ENCODE data around the gene PLA2G2E.

DNA sequence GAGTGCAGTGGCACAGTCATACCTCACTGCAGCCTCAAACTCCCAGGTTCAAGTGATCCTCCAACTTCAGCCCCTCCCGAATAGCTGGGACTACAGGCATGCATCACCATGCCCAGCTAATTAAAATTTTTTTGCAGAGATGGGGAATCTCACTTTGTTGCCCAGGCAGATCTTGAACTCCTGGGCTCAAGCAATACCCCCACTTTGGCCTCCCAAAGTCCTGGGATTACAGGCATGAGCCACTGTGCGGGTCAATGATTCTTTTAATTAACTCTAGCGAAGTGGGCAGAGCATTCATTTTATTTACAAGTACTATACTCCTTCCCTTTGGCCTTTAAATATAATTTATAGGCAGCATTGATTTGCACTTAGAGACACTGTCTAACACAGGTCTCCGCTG, 43.8 kb downstream of the PLA2G2E start:
- TF ChIP-seq, protein P1, sequence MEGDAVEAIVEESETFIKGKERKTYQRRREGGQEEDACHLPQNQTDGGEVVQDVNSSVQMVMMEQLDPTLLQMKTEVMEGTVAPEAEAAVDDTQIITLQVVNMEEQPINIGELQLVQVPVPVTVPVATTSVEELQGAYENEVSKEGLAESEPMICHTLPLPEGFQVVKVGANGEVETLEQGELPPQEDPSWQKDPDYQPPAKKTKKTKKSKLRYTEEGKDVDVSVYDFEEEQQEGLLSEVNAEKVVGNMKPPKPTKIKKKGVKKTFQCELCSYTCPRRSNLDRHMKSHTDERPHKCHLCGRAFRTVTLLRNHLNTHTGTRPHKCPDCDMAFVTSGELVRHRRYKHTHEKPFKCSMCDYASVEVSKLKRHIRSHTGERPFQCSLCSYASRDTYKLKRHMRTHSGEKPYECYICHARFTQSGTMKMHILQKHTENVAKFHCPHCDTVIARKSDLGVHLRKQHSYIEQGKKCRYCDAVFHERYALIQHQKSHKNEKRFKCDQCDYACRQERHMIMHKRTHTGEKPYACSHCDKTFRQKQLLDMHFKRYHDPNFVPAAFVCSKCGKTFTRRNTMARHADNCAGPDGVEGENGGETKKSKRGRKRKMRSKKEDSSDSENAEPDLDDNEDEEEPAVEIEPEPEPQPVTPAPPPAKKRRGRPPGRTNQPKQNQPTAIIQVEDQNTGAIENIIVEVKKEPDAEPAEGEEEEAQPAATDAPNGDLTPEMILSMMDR (IDR thresholded peaks at IDR 0.05 in 8 of 11, conservative IDR thresholded peaks at IDR 0.05 in 3 of 11) = no peak
- no peak for TF ChIP-seq POLR2A (IDR thresholded peaks at IDR 0.05)
- no peak for TF ChIP-seq POLR2AphosphoS5 (IDR thresholded peaks at IDR 0.05)

Measured in spleen (tissue), 7 donors.